Measurements from ENCODE around the gene SLC6A18. TPM values are rescaled to one million over a fixed set of nuclear protein-coding genes. Genes with fewer than 3 reads are reported as not detected.

Gene SLC6A18
- total RNA-seq, 5 donors from 2014 or later (not counting 1 experiment from before 2014, with no cell fraction given): not detected

GRCh38 chr5:1255081-1255561 is 29.9 kb downstream of the SLC6A18 start:
- DNase-seq (peak in 34 of 35 experiments; percentile 29 to 71 (median 50)), ATAC-seq (replicated peaks in 1 of 4) (peak; percentile 89 to 96 (median 96))
- Histone ChIP-seq H3K27me3 (replicated peaks in 1 of 2; ENCODE audit: control insufficient read depth in 2 of 2, extremely low read depth in 1 of 2, insufficient read depth in 2 of 2, low read length in 1 of 2) (peaks cover 0 to 12% of the 10 kb centered on the region in 2 experiments), H3K36me3 (ENCODE audit: control insufficient read depth in 2 of 2, extremely low read depth in 1 of 2, insufficient read depth in 1 of 2, low read length in 1 of 2) (no peaks in the 10 kb centered on the region), H3K9me3 (no peaks in the 10 kb centered on the region), H3K27ac (ENCODE audit: low read length) (peak overlapping the region; percentile 13), H3K4me1 (ENCODE audit: control insufficient read depth in 1 of 2, extremely low read depth in 1 of 2, insufficient read depth in 2 of 2, low read length in 2 of 2) (peaks cover 6 to 25% of the 10 kb centered on the region in 2 experiments), H3K4me3 (ENCODE audit: control insufficient read depth in 1 of 2, extremely low read depth in 1 of 2, low read length in 1 of 2) (peak overlapping the region; percentile 20 to 30)
- no peaks in the 10 kb centered on the region for H3K9me3 Mint-ChIP-seq
- ChIA-PET POLR2A (no interaction called here), CTCF (no interaction called here)
- peak overlapping the region; percentile 81 to 88 for H3K27ac Mint-ChIP-seq
- peak overlapping the region; percentile 56 to 80 (median 75) for H3K4me3 Mint-ChIP-seq
- WGBS (ENCODE audit: insufficient coverage): 27% methylated on average over 12 of the region's 16 CpGs
- peaks cover 16 to 21% (median 18%) of the 10 kb centered on the region in 3 donors for H3K4me1 Mint-ChIP-seq
- H3K27me3 Mint-ChIP-seq: peaks cover 0 to 2% of the 10 kb centered on the region in 2 donors
- H3K36me3 Mint-ChIP-seq: no peaks in the 10 kb centered on the region

GRCh38 chr5:1256776-1257175 is 31.6 kb downstream of the SLC6A18 start:
- H3K4me3 Mint-ChIP-seq: no peak overlapping the region
- H3K4me1 Mint-ChIP-seq: peaks cover 16 to 21% (median 18%) of the 10 kb centered on the region in 3 donors
- no peaks in the 10 kb centered on the region for H3K9me3 Mint-ChIP-seq
- WGBS (ENCODE audit: insufficient coverage): 93% methylated on average over 23 of the region's 23 CpGs
- peaks cover 6 to 25% of the 10 kb centered on the region in 2 experiments for H3K4me1 ChIP-seq (ENCODE audit: control insufficient read depth in 1 of 2, extremely low read depth in 1 of 2, insufficient read depth in 2 of 2, low read length in 2 of 2)
- H3K27me3 Mint-ChIP-seq: peaks cover 0 to 2% of the 10 kb centered on the region in 2 donors
- no peak overlapping the region for H3K4me3 ChIP-seq (ENCODE audit: control insufficient read depth in 1 of 2, extremely low read depth in 1 of 2, low read length in 1 of 2)
- H3K27ac ChIP-seq (ENCODE audit: low read length): no peak overlapping the region
- ChIA-PET CTCF (no interaction called here), POLR2A (no interaction called here)
- peaks cover 0 to 10% of the 10 kb centered on the region in 2 experiments for H3K27me3 ChIP-seq (replicated peaks in 1 of 2; ENCODE audit: control insufficient read depth in 2 of 2, extremely low read depth in 1 of 2, insufficient read depth in 2 of 2, low read length in 1 of 2)
- H3K9me3 ChIP-seq: no peaks in the 10 kb centered on the region
- ATAC-seq (replicated peaks in 1 of 4) (no peak), DNase-seq (no peak)
- no peaks in the 10 kb centered on the region for H3K36me3 Mint-ChIP-seq
- H3K27ac Mint-ChIP-seq: no peak overlapping the region
- no peaks in the 10 kb centered on the region for H3K36me3 ChIP-seq (ENCODE audit: control insufficient read depth in 2 of 2, extremely low read depth in 1 of 2, insufficient read depth in 1 of 2, low read length in 1 of 2)

GRCh38 chr5:1257363-1257762 is 32.2 kb downstream of the SLC6A18 start:
- DNase-seq (no peak), ATAC-seq (replicated peaks in 1 of 4) (no peak)
- 91% methylated on average over 12 of the region's 17 CpGs for WGBS (ENCODE audit: insufficient coverage)
- peaks cover 0 to 10% of the 10 kb centered on the region in 2 experiments for H3K27me3 ChIP-seq (replicated peaks in 1 of 2; ENCODE audit: control insufficient read depth in 2 of 2, extremely low read depth in 1 of 2, insufficient read depth in 2 of 2, low read length in 1 of 2)
- H3K4me3 ChIP-seq (ENCODE audit: control insufficient read depth in 1 of 2, extremely low read depth in 1 of 2, low read length in 1 of 2): no peak overlapping the region
- no peaks in the 10 kb centered on the region for H3K9me3 ChIP-seq
- Mint-ChIP-seq H3K9me3 (no peaks in the 10 kb centered on the region), H3K4me1 (peaks cover 16 to 19% (median 19%) of the 10 kb centered on the region in 3 donors), H3K4me3 (no peak overlapping the region), H3K36me3 (no peaks in the 10 kb centered on the region), H3K27me3 (peaks cover 0 to 2% of the 10 kb centered on the region in 2 donors), H3K27ac (no peak overlapping the region)
- peaks cover 6 to 25% of the 10 kb centered on the region in 2 experiments for H3K4me1 ChIP-seq (ENCODE audit: control insufficient read depth in 1 of 2, extremely low read depth in 1 of 2, insufficient read depth in 2 of 2, low read length in 2 of 2)
- H3K36me3 ChIP-seq (ENCODE audit: control insufficient read depth in 2 of 2, extremely low read depth in 1 of 2, insufficient read depth in 1 of 2, low read length in 1 of 2): no peaks in the 10 kb centered on the region
- no peak overlapping the region for H3K27ac ChIP-seq (ENCODE audit: low read length)
- ChIA-PET CTCF (no interaction called here), POLR2A (no interaction called here)

GRCh38 chr5:1257841-1258240 is 32.7 kb downstream of the SLC6A18 start:
- POLR2A ChIA-PET: no interaction called here
- H3K36me3 Mint-ChIP-seq: no peaks in the 10 kb centered on the region
- H3K27me3 ChIP-seq (replicated peaks in 1 of 2; ENCODE audit: control insufficient read depth in 2 of 2, extremely low read depth in 1 of 2, insufficient read depth in 2 of 2, low read length in 1 of 2): peaks cover 0 to 10% of the 10 kb centered on the region in 2 experiments
- H3K4me3 ChIP-seq (ENCODE audit: control insufficient read depth in 1 of 2, extremely low read depth in 1 of 2, low read length in 1 of 2): no peak overlapping the region
- no peak overlapping the region for H3K4me3 Mint-ChIP-seq
- DNase-seq: no peak
- no peaks in the 10 kb centered on the region for H3K9me3 Mint-ChIP-seq
- H3K36me3 ChIP-seq (ENCODE audit: control insufficient read depth in 2 of 2, extremely low read depth in 1 of 2, insufficient read depth in 1 of 2, low read length in 1 of 2): no peaks in the 10 kb centered on the region
- no peak overlapping the region for H3K27ac Mint-ChIP-seq
- peaks cover 6 to 25% of the 10 kb centered on the region in 2 experiments for H3K4me1 ChIP-seq (ENCODE audit: control insufficient read depth in 1 of 2, extremely low read depth in 1 of 2, insufficient read depth in 2 of 2, low read length in 2 of 2)
- H3K4me1 Mint-ChIP-seq: peaks cover 16 to 24% (median 19%) of the 10 kb centered on the region in 3 donors
- H3K27me3 Mint-ChIP-seq: peaks cover 0 to 2% of the 10 kb centered on the region in 2 donors
- H3K27ac ChIP-seq (ENCODE audit: low read length): no peak overlapping the region
- CTCF ChIA-PET: no interaction called here
- no peak for ATAC-seq (replicated peaks in 1 of 4)
- no peaks in the 10 kb centered on the region for H3K9me3 ChIP-seq
- WGBS (ENCODE audit: insufficient coverage): 96% methylated on average over 13 of the region's 13 CpGs

GRCh38 chr5:1259806-1260480 is 34.8 kb downstream of the SLC6A18 start:
- CTCF ChIA-PET: no interaction called here
- Mint-ChIP-seq H3K9me3 (no peaks in the 10 kb centered on the region), H3K36me3 (no peaks in the 10 kb centered on the region), H3K4me3 (no peak overlapping the region), H3K4me1 (peaks cover 10 to 19% (median 13%) of the 10 kb centered on the region in 3 donors), H3K27me3 (peaks cover 0 to 2% of the 10 kb centered on the region in 2 donors), H3K27ac (no peak overlapping the region)
- Histone ChIP-seq H3K9me3 (no peaks in the 10 kb centered on the region), H3K27ac (ENCODE audit: low read length) (no peak overlapping the region), H3K27me3 (replicated peaks in 1 of 2; ENCODE audit: control insufficient read depth in 2 of 2, extremely low read depth in 1 of 2, insufficient read depth in 2 of 2, low read length in 1 of 2) (peaks cover 0 to 18% of the 10 kb centered on the region in 2 experiments), H3K4me1 (ENCODE audit: control insufficient read depth in 1 of 2, extremely low read depth in 1 of 2, insufficient read depth in 2 of 2, low read length in 2 of 2) (peaks cover 6 to 13% of the 10 kb centered on the region in 2 experiments), H3K4me3 (ENCODE audit: control insufficient read depth in 1 of 2, extremely low read depth in 1 of 2, low read length in 1 of 2) (no peak overlapping the region), H3K36me3 (ENCODE audit: control insufficient read depth in 2 of 2, extremely low read depth in 1 of 2, insufficient read depth in 1 of 2, low read length in 1 of 2) (no peaks in the 10 kb centered on the region)
- WGBS (ENCODE audit: insufficient coverage): 97% methylated on average over 22 of the region's 23 CpGs
- POLR2A ChIA-PET: no interaction called here
- DNase-seq (no peak), ATAC-seq (replicated peaks in 1 of 4) (no peak)

GRCh38 chr5:1261643-1262042 is 36.5 kb downstream of the SLC6A18 start:
- WGBS (ENCODE audit: insufficient coverage): 87% methylated on average over 4 of the region's 10 CpGs
- no peak overlapping the region for H3K27ac ChIP-seq (ENCODE audit: low read length)
- CTCF ChIA-PET: no interaction called here
- no peaks in the 10 kb centered on the region for H3K9me3 ChIP-seq
- peaks cover 0 to 18% of the 10 kb centered on the region in 2 experiments for H3K27me3 ChIP-seq (replicated peaks in 1 of 2; ENCODE audit: control insufficient read depth in 2 of 2, extremely low read depth in 1 of 2, insufficient read depth in 2 of 2, low read length in 1 of 2)
- H3K36me3 Mint-ChIP-seq: no peaks in the 10 kb centered on the region
- no peak overlapping the region for H3K4me3 ChIP-seq (ENCODE audit: control insufficient read depth in 1 of 2, extremely low read depth in 1 of 2, low read length in 1 of 2)
- H3K4me1 ChIP-seq (ENCODE audit: control insufficient read depth in 1 of 2, extremely low read depth in 1 of 2, insufficient read depth in 2 of 2, low read length in 2 of 2): no peaks in the 10 kb centered on the region
- H3K27me3 Mint-ChIP-seq: peaks cover 0 to 2% of the 10 kb centered on the region in 2 donors
- DNase-seq (no peak), ATAC-seq (replicated peaks in 1 of 4) (no peak)
- peaks cover 0 to 7% (median 0%) of the 10 kb centered on the region in 3 donors for H3K4me1 Mint-ChIP-seq
- no peak overlapping the region for H3K4me3 Mint-ChIP-seq
- H3K27ac Mint-ChIP-seq: no peak overlapping the region
- no peaks in the 10 kb centered on the region for H3K36me3 ChIP-seq (ENCODE audit: control insufficient read depth in 2 of 2, extremely low read depth in 1 of 2, insufficient read depth in 1 of 2, low read length in 1 of 2)
- POLR2A ChIA-PET: no interaction called here
- no peaks in the 10 kb centered on the region for H3K9me3 Mint-ChIP-seq

Measured in T-cell (primary cell).